ENCODE results near the gene TPRN. TPM values are rescaled to one million over a fixed set of nuclear protein-coding genes. Genes with fewer than 3 reads are reported as not detected.

TPRN gene
- total RNA-seq, 2 donors from 2014 or later, result 13.3 to 19.9 TPM

DNA sequence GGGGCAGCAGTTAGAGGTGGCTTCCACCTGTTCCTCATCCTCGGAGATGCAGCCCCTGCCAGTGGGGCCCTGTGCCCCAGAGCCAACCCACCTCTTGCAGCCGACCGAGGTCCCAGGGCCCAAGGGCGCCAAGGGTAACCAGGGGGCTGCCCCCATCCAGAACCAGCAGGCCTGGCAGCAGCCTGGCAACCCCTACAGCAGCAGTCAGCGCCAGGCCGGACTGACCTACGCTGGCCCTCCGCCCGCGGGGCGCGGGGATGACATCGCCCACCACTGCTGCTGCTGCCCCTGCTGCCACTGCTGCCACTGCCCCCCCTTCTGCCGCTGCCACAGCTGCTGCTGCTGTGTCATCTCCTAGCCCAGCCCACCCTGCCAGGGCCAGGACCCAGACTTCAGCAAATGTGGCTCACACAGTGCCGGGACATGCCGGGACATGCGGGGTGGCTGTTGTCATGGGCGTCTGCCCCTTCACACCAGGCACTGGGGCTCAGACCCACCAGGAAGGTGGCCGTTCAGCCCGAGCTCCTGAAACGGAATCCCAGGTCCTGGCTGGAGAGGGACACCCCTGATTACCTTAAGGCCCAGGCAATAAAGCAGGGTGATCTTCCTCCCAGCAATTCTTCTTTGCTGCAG lies 25.3 kb upstream of the TPRN start:
- Mint-ChIP-seq H3K4me3 (no peak overlapping the region), H3K36me3 (ENCODE audit: insufficient read depth in 2 of 2) (no peaks in the 10 kb centered on the region), H3K4me1 (ENCODE audit: low read depth) (peaks cover 10% of the 10 kb centered on the region), H3K9me3 (no peaks in the 10 kb centered on the region), H3K27ac (no peak overlapping the region), H3K27me3 (ENCODE audit: low read depth) (peaks cover 6% of the 10 kb centered on the region)
- ATAC-seq (replicated peaks in 1 of 2) (no peak), DNase-seq (no peak)

GRCh38 chr9:137224830-137225694 lies 24.5 kb upstream of the TPRN start, which contains the start of gene CYSRT1:
TSS of gene CYSRT1 (plus strand) at chr9:137225174. CDS start at chr9:137225622, 448 bp downstream.
- H3K4me1 Mint-ChIP-seq (ENCODE audit: low read depth), result peaks cover 10% of the 10 kb centered on the region
- H3K27ac Mint-ChIP-seq, result no peak within 1 kb of the TSS
- no peaks in the 10 kb centered on the region for H3K9me3 Mint-ChIP-seq
- no peaks in the 10 kb centered on the region for H3K36me3 Mint-ChIP-seq (ENCODE audit: insufficient read depth in 2 of 2)
- DNase-seq (peak; percentile 48 to 50), ATAC-seq (replicated peaks in 1 of 2) (peak in 1 of 2 donors; percentile 20)
- peaks cover 6% of the 10 kb centered on the region for H3K27me3 Mint-ChIP-seq (ENCODE audit: low read depth)
- peak within 1 kb of the TSS; percentile 88 to 89 for H3K4me3 Mint-ChIP-seq

DNA sequence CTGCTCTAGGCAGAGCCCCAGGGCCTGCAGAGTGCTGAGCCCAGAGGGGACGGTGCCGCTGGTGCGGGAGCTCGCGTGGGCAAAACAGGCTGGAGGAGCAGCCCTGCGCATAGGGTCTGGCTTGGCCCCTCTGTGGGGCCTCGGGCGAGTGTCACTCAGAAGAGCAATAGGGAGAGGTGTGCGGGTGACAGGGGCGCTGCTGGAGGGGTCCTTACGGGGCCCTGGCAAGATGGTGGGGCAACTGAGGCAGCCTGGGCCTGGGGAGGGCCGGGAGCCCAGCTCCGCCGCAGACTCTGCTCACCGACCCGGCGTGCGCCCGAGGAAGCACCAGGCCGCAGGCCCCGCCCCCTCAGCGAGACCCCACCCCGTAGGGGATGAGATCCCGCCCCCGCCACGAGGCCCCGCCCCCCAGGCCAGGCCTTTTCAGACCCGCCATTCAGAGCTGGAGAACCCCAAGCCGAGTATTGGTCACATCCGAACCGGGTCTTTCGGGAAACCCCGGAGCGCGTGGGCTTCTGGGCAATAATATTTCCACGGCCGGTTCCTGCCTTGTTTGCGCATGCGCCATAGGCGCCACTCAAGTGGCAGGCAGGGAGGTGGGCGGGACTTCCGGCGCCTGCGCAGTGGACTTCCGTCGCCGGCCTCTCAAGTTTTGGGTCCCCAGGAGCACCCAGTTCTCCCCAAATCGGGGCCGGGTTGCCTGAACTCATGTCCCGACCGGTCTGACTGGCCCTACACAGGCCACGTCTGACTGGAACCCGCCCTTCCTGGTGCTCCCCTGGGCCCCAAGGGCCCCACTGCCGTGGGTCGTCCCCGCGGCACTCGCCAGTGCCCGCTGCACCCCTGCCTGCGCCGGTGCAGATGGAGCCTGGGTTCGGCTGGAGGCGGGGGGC lies 22.8 kb upstream of the TPRN start:
- ATAC-seq (replicated peaks in 1 of 2), result peak; percentile 86 to 88
- peak overlapping the region; percentile 70 for H3K27ac Mint-ChIP-seq
- H3K4me1 Mint-ChIP-seq (ENCODE audit: low read depth), result peaks cover 10% of the 10 kb centered on the region

DNA sequence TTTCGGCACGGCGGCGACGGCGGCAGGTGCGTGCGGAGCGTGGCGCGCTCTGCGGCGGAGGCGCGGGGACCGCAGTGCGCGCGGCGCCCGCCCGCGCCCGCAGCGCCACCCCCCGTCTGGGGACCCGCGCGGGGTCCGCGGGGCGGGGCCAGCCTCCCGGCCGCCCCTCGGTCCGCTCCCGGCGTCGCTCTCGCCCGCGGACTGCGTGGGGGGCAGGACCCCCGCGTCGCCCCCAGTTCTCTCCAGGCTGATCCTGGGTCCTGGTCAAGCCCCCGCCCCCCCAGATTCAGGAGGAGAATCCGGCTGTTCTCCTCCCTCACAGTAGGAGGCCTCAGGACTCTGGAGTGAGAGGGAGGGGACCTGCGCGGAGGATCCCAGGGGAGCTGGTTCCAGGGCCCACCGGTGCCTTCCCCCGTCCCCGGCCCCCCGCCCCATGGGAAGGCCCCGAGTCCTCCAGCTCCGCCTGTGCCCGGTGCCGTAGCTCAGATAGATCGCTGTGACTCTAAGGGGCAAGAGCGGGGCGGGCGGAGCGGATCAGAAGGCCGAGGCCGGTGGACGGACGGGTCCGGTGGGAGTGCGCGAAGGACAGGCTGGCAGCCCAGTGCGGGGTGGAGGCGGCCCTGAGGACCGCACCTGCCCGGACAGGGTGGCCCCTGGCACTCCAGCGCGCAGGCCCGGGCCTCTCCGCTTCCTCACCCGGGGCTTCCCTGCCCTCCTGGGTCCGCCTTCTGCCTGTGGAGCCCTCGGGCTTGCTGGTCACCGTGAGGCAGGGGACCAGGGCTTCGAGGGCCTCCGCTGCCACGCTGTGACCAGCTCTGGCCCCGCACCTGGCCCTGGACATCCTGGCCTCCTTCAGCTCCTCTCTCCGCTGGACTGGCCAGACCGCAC lies 21.9 kb upstream of the TPRN start, which contains the start of gene RNF208:
TSS of gene RNF208 (minus strand) at position 51 of the 888 bp plus-strand sequence. CDS start 1,028 bp downstream, outside the sequence.
- Mint-ChIP-seq H3K27ac (peak within 1 kb of the TSS; percentile 70), H3K27me3 (ENCODE audit: low read depth) (peaks cover 2% of the 10 kb centered on the region), H3K9me3 (no peaks in the 10 kb centered on the region), H3K4me1 (ENCODE audit: low read depth) (peaks cover 6% of the 10 kb centered on the region), H3K4me3 (peak within 1 kb of the TSS; percentile 88 to 89), H3K36me3 (ENCODE audit: insufficient read depth in 2 of 2) (no peaks in the 10 kb centered on the region)
- no peak for ATAC-seq (replicated peaks in 1 of 2)
- peak in 1 of 2 donors; percentile 32 for DNase-seq

More for the DNA sequence above, 22.8 kb upstream of the TPRN start:
- no peaks in the 10 kb centered on the region for H3K36me3 Mint-ChIP-seq (ENCODE audit: insufficient read depth in 2 of 2)
- peaks cover 6% of the 10 kb centered on the region for H3K27me3 Mint-ChIP-seq (ENCODE audit: low read depth)
- peak; percentile 98 to 99 for DNase-seq
- no peaks in the 10 kb centered on the region for H3K9me3 Mint-ChIP-seq
- H3K4me3 Mint-ChIP-seq, result peak overlapping the region; percentile 88 to 89

GRCh38 chr9:137221506-137222111 lies 21.1 kb upstream of the TPRN start:
- ATAC-seq (replicated peaks in 1 of 2), result no peak
- Mint-ChIP-seq H3K27me3 (ENCODE audit: low read depth) (no peaks in the 10 kb centered on the region), H3K27ac (no peak overlapping the region), H3K36me3 (ENCODE audit: insufficient read depth in 2 of 2) (no peaks in the 10 kb centered on the region), H3K4me3 (peak overlapping the region in 1 of 2 donors; percentile 22), H3K4me1 (ENCODE audit: low read depth) (peaks cover 5% of the 10 kb centered on the region), H3K9me3 (no peaks in the 10 kb centered on the region)
- peak in 1 of 2 donors; percentile 29 for DNase-seq

DNA sequence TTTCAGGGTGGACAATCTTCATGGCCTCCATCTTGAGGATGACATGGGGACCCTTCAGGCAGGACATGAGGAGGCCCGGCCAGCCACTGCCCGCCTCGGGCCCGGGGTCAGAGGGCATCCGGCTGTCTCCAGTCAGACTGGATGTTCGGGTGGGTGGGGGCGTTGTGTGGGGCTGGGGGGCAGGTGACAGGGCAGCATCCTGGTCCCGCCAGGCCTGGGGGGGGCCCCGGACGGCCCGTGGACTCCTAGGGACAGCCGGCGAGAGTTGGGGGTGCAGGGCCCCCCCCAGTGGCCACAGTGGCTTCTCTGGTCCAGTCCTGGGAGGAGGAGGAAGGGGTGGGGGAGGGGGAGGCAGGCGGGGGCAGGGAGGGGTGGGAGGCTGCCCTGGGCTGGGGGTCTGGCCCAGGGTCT lies 20.6 kb upstream of the TPRN start:
- ATAC-seq (replicated peaks in 1 of 2), result no peak
- H3K36me3 Mint-ChIP-seq (ENCODE audit: insufficient read depth in 2 of 2), result no peaks in the 10 kb centered on the region
- no peaks in the 10 kb centered on the region for H3K9me3 Mint-ChIP-seq
- H3K4me1 Mint-ChIP-seq (ENCODE audit: low read depth), result peaks cover 5% of the 10 kb centered on the region
- H3K27ac Mint-ChIP-seq, result no peak overlapping the region
- peak overlapping the region; percentile 33 to 54 for H3K4me3 Mint-ChIP-seq
- DNase-seq, result no peak
- H3K27me3 Mint-ChIP-seq (ENCODE audit: low read depth), result no peaks in the 10 kb centered on the region

DNA sequence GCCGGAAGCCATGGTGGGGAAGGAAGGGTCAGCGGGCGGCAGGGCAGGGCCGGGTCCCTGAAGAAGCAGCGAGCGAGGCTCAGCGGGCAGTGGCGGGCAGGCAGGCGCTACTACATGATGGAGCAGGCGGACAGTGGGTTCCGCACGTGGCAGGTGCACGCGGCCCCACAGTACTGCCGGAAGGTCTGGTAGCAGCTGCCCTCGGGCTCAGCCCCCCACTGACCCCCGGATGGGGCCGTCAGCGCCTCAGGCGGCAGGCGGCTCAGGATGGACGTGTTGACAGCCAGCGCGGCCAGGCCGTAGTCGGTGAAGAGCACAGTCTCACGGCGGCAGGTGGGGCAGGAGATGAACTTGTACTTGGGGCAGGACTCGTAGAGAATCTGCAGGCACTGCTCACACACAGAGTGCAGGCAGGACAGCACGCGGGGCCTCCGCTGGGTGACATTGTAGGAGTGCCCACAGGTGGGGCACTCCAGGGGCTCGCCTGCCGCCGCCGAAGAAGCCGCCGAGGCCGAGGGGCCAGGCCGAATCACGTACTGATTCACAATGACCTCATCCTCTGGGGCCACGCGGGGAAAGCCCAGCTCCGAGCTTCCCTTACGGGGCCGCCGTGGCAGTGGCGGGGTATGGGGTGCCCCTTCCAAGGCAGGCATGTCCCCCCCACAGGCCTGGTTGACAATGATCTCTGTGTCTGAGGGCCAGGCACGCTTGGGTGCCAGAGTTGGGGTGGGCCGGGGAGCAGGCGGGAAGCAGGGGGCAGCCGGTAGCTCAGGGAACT lies 20.0 kb upstream of the TPRN start:
- peak overlapping the region; percentile 33 to 54 for H3K4me3 Mint-ChIP-seq
- H3K27me3 Mint-ChIP-seq (ENCODE audit: low read depth), result no peaks in the 10 kb centered on the region
- no peak for DNase-seq
- H3K36me3 Mint-ChIP-seq (ENCODE audit: insufficient read depth in 2 of 2), result peaks cover 0 to under 1% of the 10 kb centered on the region in 2 donors
- H3K4me1 Mint-ChIP-seq (ENCODE audit: low read depth), result peaks cover 5% of the 10 kb centered on the region
- H3K9me3 Mint-ChIP-seq, result no peaks in the 10 kb centered on the region
- H3K27ac Mint-ChIP-seq, result no peak overlapping the region
- no peak for ATAC-seq (replicated peaks in 1 of 2)

DNA sequence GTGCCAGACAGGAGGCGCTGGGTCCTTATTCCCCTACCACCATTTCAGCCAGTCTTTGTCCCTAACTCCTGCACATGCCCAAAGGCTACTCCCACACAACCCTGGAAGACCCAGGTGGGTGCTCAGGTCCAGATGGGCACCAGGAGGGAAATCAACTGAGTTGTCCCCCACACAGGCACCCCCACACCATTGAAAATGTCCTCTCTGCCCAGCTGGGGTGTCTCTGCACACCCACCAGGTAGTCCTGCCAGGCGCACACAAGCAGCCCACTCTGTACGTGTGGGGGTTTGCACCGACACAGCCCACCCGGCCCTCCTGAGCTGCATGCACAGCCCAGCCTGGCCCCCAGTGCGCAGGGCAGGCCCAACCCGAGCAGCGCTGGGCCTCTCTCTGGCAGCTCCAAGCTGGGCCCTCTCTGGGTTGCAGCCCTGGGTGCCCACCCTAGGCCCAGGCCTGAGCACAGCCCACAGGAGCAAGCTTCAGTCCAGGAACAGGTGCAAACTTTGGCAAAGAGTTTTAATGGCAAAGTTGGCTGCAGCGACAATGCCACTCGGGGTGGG lies 19.3 kb upstream of the TPRN start:
- H3K4me3 Mint-ChIP-seq, result peak overlapping the region in 1 of 2 donors; percentile 52
- no peaks in the 10 kb centered on the region for H3K9me3 Mint-ChIP-seq
- no peak overlapping the region for H3K27ac Mint-ChIP-seq
- peaks cover 0 to 2% of the 10 kb centered on the region in 2 donors for H3K36me3 Mint-ChIP-seq (ENCODE audit: insufficient read depth in 2 of 2)
- DNase-seq (no peak), ATAC-seq (replicated peaks in 1 of 2) (no peak)
- peaks cover 5% of the 10 kb centered on the region for H3K4me1 Mint-ChIP-seq (ENCODE audit: low read depth)
- no peaks in the 10 kb centered on the region for H3K27me3 Mint-ChIP-seq (ENCODE audit: low read depth)

- DNase-seq (no peak), ATAC-seq (replicated peaks in 1 of 2) (no peak)
- no peaks in the 10 kb centered on the region for H3K27me3 Mint-ChIP-seq (ENCODE audit: low read depth)
- no peaks in the 10 kb centered on the region for H3K9me3 Mint-ChIP-seq
- H3K4me3 Mint-ChIP-seq, result no peak overlapping the region
- peaks cover 5% of the 10 kb centered on the region for H3K4me1 Mint-ChIP-seq (ENCODE audit: low read depth)
- peaks cover 0 to 2% of the 10 kb centered on the region in 2 donors for H3K36me3 Mint-ChIP-seq (ENCODE audit: insufficient read depth in 2 of 2)
- H3K27ac Mint-ChIP-seq, result no peak overlapping the region
Measured at GRCh38 chr9:137218754-137219271, 18.3 kb upstream of the TPRN start.

DNA sequence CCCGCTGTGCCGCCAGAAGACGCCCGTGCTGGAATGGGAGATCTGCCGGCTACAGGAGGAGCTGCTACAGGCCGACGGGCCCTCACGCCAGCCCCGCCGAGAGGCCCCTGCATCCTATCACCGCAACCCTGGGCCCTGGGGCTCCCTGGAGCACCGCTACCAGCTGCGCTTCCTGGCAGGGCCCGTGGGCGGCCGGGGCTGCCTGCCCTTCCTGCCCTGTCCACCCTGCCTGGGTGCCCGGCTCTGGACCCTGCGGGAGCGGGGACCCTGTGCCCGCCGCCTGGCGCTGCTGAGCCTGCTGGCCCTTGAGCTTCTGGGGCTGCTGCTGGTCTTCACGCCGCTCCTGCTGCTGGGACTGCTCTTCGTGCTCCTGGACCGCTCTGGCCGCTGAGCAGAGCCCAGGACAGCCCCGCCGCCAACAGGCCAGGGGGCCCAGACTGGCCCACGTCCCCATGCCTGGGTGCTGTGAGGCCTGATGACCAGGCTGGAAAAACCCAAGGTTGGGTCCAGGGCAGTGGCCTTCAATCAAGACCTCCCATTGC lies 17.7 kb upstream of the TPRN start:
- Mint-ChIP-seq H3K4me1 (ENCODE audit: low read depth) (peaks cover 5% of the 10 kb centered on the region), H3K4me3 (no peak overlapping the region), H3K27ac (no peak overlapping the region), H3K27me3 (ENCODE audit: low read depth) (no peaks in the 10 kb centered on the region), H3K9me3 (no peaks in the 10 kb centered on the region), H3K36me3 (ENCODE audit: insufficient read depth in 2 of 2) (peaks cover 0 to 2% of the 10 kb centered on the region in 2 donors)
- ATAC-seq (replicated peaks in 1 of 2) (no peak), DNase-seq (no peak)

Data from activated T-cell treated with anti-CD3 and anti-CD28 coated beads, Interleukin-2, amount 50 U/mL, for 72 hours (primary cell).